BJ (cell line): Measurements from ENCODE around the gene DDR1. TPM values are rescaled to one million over a fixed set of nuclear protein-coding genes. Genes with fewer than 3 reads are reported as not detected.
A peak's percentile ranks its signal among the peaks of the same experiment; 100 is the strongest.

Experiments used
- CTCF ChIA-PET: fragments of 350-600 bp; formaldehyde crosslinking; extraction: SDS; loops from one replicate; lab custom pipeline; 2021; ENCODE audit warnings: antibody characterized with exemption, inconsistent platforms; lab: Yijun Ruan, JAX
- POLR2A ChIA-PET: fragments of 300-600 bp; sonication (Branson Sonifier 250); formaldehyde crosslinking; extraction: SDS; loops from one replicate; lab custom pipeline; 2021; ENCODE audit warnings: antibody characterized with exemption; lab: Charles Lee
- DNase-seq: peaks from one replicate; pipeline ENCODE4 v3.0.0-alpha.2; 2011; ENCODE audit warnings: low read depth
- H3K27me3 ChIP-seq: 2 replicates; pipeline ENCODE4 v1.6.0; 2011; ENCODE audit warnings: low read length; ENCODE audit not compliant: control insufficient read depth, insufficient read depth
- H3K36me3 ChIP-seq: 2 replicates; pipeline ENCODE4 v1.5.1; 2011; ENCODE audit warnings: low read length; ENCODE audit not compliant: control insufficient read depth, insufficient read depth
- H3K4me3 ChIP-seq: 2 replicates; pipeline ENCODE4 v1.5.1; 2011; ENCODE audit warnings: low read depth, mild to moderate bottlenecking, control low read depth, low read length
- CTCF ChIP-seq: IDR thresholded peaks from 2 replicates; pipeline ENCODE4 v1.5.1; 2011; ENCODE audit warnings: low read depth, mild to moderate bottlenecking, control low read depth, inconsistent platforms, low read length, moderate library complexity; ENCODE audit not compliant: insufficient read depth
- polyA plus RNA-seq: library from polyadenylated mRNA; depleted of rRNA; stranded (reverse); fragments of >200 nt; gene quantifications from 2 replicates; pipeline ENCODE4 v1.2.3, GENCODE V29; 2011

The DDR1 gene
- polyA plus RNA-seq, 1 experiment, result 17.0 TPM

- no peak overlapping the region for H3K4me3 ChIP-seq
- no peaks in the 10 kb centered on the region for H3K36me3 ChIP-seq
- peaks cover 4% of the 10 kb centered on the region; the same call in 1 of the 2 replicates for H3K27me3 ChIP-seq
- TF ChIP-seq CTCF, result no peak
- CTCF ChIA-PET, result interaction anchor here (1.3 to 1.8 kb wide), 2 partner anchors 105 to 148 kb away, joined by 3 to 4 read pairs; no protein-coding TSS in a partner anchor
- POLR2A ChIA-PET, result no interaction called here
- no peak for DNase-seq
Observed at GRCh38 chr6:30939473-30939872, 55.2 kb downstream of the DDR1 start.

GRCh38 chr6:30940361-30940986 is 56.2 kb downstream of the DDR1 start, which contains the start of gene MUCL3:
MUCL3 (plus strand) TSS chr6:30940973; CDS start chr6:30941000, 27 bp downstream.
- ChIA-PET CTCF (interaction anchor here (0.7 to 3.4 kb wide), 10 partner anchors 10 to 146 kb away, joined by 3 to 39 read pairs (median 4); partner anchors contain the start of gene SFTA2), POLR2A (no interaction called here)
- Histone ChIP-seq H3K36me3 (no peaks in the 10 kb centered on the region), H3K4me3 (no peak within 1 kb of the TSS), H3K27me3 (peaks cover 4% of the 10 kb centered on the region; the same call in 1 of the 2 replicates)
- TF ChIP-seq CTCF, result no peak
- DNase-seq, result no peak

GRCh38 chr6:30942338-30943060 is 58.2 kb downstream of the DDR1 start:
- peak; percentile 35 for DNase-seq
- Histone ChIP-seq H3K27me3 (peaks cover 10% of the 10 kb centered on the region), H3K4me3 (no peak overlapping the region), H3K36me3 (no peaks in the 10 kb centered on the region)
- ChIA-PET POLR2A (no interaction called here), CTCF (interaction anchor here (0.6 to 3.4 kb wide), 23 partner anchors 12 to 172 kb away, joined by 3 to 39 read pairs (median 5); partner anchors contain the start of genes PSORS1C1 and SFTA2)
- TF ChIP-seq CTCF, result peak; percentile 84

GRCh38 chr6:30944051-30944450 is 59.7 kb downstream of the DDR1 start:
- no peak overlapping the region for H3K4me3 ChIP-seq
- TF ChIP-seq CTCF, result no peak
- ChIA-PET CTCF (interaction anchor here (0.6 to 3.0 kb wide), 3 partner anchors 94 to 128 kb away, joined by 3 to 12 read pairs (median 10); no protein-coding TSS in a partner anchor), POLR2A (no interaction called here)
- no peak for DNase-seq
- H3K27me3 ChIP-seq, result peaks cover 12% of the 10 kb centered on the region
- no peaks in the 10 kb centered on the region for H3K36me3 ChIP-seq

GRCh38 chr6:30945281-30945680 is 61.0 kb downstream of the DDR1 start:
- CTCF ChIA-PET, result interaction anchor here (1.1 to 3.0 kb wide), 2 partner anchors 125 to 134 kb away, joined by 3 to 10 read pairs; no protein-coding TSS in a partner anchor

More at GRCh38 chr6:30945281-30945680, 61.0 kb downstream of the DDR1 start:
- Histone ChIP-seq H3K4me3 (no peak overlapping the region), H3K27me3 (peaks cover 12% of the 10 kb centered on the region), H3K36me3 (no peaks in the 10 kb centered on the region)
- no peak for TF ChIP-seq CTCF
- POLR2A ChIA-PET, result no interaction called here
- DNase-seq, result no peak
